CD4-positive, alpha-beta T cell treated with Interferon alpha-2 for 1 hour (primary cell): ENCODE results near the gene HSD11B2.
A peak's percentile ranks its signal among the peaks of the same experiment; 100 is the strongest.
"Not testable (repeated sequence)": the region's sequence is repeated elsewhere in the genome, so short reads cannot be mapped to it uniquely, and the experiment has no call there.

Experiments used
- DNase-seq, 2 donors: peaks; one replicate each; pipeline ENCODE4 v3.0.0-alpha.2; 2020 to 2022

The HSD11B2 gene

GRCh38 chr16:67397036-67397801, 33.7 kb upstream of the HSD11B2 start:
- DNase-seq, result no peak

- DNase-seq, result no peak
Observed at GRCh38 chr16:67397812-67398545, 32.9 kb upstream of the HSD11B2 start.

GRCh38 chr16:67398546-67399217, 32.2 kb upstream of the HSD11B2 start:
- DNase-seq, result no peak

- DNase-seq, result peak; percentile 40 to 45
Observed at GRCh38 chr16:67399218-67399733, 31.6 kb upstream of the HSD11B2 start.

- DNase-seq, result no peak
Observed at GRCh38 chr16:67399749-67400704, 30.9 kb upstream of the HSD11B2 start.

GRCh38 chr16:67400901-67401300, 30.0 kb upstream of the HSD11B2 start:
- no peak for DNase-seq

GRCh38 chr16:67403976-67404555, 26.9 kb upstream of the HSD11B2 start:
- no peak for DNase-seq

- DNase-seq, result no peak
Observed at GRCh38 chr16:67404740-67405226, 26.1 kb upstream of the HSD11B2 start.

GRCh38 chr16:67405336-67405735, 25.6 kb upstream of the HSD11B2 start:
- DNase-seq, result no peak

- no peak for DNase-seq
Observed at GRCh38 chr16:67406111-67406971, 24.6 kb upstream of the HSD11B2 start.

- DNase-seq, result no peak
Observed at GRCh38 chr16:67407176-67407787, 23.6 kb upstream of the HSD11B2 start.

GRCh38 chr16:67407788-67408452, 23.0 kb upstream of the HSD11B2 start:
- no peak for DNase-seq

- no peak for DNase-seq
Observed at GRCh38 chr16:67409631-67410030, 21.3 kb upstream of the HSD11B2 start.

- DNase-seq, result no peak
Observed at GRCh38 chr16:67411339-67411738, 19.6 kb upstream of the HSD11B2 start.

- DNase-seq, result no peak
Observed at GRCh38 chr16:67412294-67412693, 18.6 kb upstream of the HSD11B2 start.

- no peak for DNase-seq
Observed at GRCh38 chr16:67413978-67414911, 16.7 kb upstream of the HSD11B2 start.

GRCh38 chr16:67415421-67415820, 15.5 kb upstream of the HSD11B2 start:
- DNase-seq, result not testable (repeated sequence)
